ENCODE results near the gene SLC1A4.
"Not testable (repeated sequence)": the region's sequence is repeated elsewhere in the genome, so short reads cannot be mapped to it uniquely, and the experiment has no call there.

The SLC1A4 gene

DNA sequence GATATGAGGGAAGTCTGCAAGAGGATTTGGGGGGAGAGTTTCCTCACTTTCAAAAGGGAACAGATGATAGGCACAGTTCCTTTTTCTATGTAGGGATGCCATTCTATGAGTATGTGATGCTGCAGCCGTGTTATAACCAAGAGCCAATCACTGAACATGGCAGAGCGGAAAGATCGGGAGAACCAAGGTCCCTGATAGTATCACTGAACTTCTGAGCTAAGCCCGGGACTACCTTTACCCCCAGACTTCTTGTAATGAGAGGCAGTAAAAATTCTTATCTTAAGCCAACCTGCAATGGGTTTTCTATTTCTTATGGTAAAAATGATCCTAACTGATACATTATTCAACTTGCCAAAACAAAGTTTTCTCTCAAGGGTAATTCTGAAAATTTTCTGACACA is 21.6 kb upstream of the SLC1A4 start:
- H3K4me2 ChIP-seq (ENCODE audit: low read length), result no peak overlapping the region
- peaks cover 1% of the 10 kb centered on the region for H3K4me1 ChIP-seq (ENCODE audit: control insufficient read depth, insufficient read depth, low read length)
- H3K9me3 ChIP-seq (replicated peaks; ENCODE audit: low read length), result no peaks in the 10 kb centered on the region
- H3K4me3 ChIP-seq (ENCODE audit: low read length), result no peak overlapping the region
- no peak overlapping the region for H3K9ac ChIP-seq (ENCODE audit: low read depth, low read length)
- H3K27me3 ChIP-seq (ENCODE audit: control insufficient read depth, insufficient read depth, low read length), result peaks cover 9% of the 10 kb centered on the region
- no peaks in the 10 kb centered on the region for H3K36me3 ChIP-seq (ENCODE audit: insufficient read depth, low read length)

DNA sequence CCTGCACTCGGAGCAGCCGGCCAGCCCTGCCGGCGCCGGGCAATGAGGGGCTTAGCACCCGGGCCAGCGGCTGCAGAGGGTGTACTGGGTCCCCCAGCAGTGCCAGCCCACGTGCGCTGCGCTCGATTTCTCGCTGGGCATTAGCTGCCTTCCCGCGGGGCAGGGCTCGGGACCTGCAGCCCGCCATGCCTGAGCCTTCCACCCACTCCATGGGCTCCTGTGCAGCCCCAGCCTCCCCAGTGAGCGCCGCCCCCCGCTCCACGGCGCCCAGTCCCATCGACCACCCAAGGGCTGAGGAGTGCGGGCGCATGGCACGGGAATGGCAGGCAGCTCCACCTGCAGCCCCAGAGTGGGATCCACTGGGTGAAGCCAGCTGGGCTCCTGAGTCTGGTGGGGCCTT is 20.1 kb upstream of the SLC1A4 start:
- not testable (repeated sequence) for H3K36me3 ChIP-seq (ENCODE audit: insufficient read depth, low read length); H3K9ac ChIP-seq (ENCODE audit: low read depth, low read length); H3K27me3 ChIP-seq (ENCODE audit: control insufficient read depth, insufficient read depth, low read length); H3K9me3 ChIP-seq (replicated peaks; ENCODE audit: low read length); H3K4me3 ChIP-seq (ENCODE audit: low read length); H3K4me2 ChIP-seq (ENCODE audit: low read length); H3K4me1 ChIP-seq (ENCODE audit: control insufficient read depth, insufficient read depth, low read length)

DNA sequence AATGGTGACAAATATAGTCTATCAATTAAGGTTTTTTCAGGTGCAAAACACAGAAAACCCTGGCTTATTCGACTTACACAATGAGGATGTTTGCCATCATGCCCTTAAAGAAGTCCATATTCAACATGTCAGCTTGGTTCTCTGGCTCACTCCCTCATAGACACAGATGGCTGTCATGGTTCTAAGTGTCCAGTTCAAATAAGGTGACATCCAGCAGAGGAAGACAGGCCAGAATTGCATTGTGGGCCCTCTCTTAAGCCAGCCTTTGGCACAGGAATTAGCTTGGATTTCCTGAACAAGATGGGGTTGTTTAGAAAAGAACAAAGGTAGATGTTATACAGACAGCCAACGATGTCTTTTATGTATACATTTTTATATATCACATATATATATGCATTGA is 18.7 kb upstream of the SLC1A4 start:
- Histone ChIP-seq H3K4me2 (ENCODE audit: low read length) (no peak overlapping the region), H3K36me3 (ENCODE audit: insufficient read depth, low read length) (no peaks in the 10 kb centered on the region), H3K9me3 (replicated peaks; ENCODE audit: low read length) (no peaks in the 10 kb centered on the region), H3K9ac (ENCODE audit: low read depth, low read length) (no peak overlapping the region), H3K27me3 (ENCODE audit: control insufficient read depth, insufficient read depth, low read length) (peaks cover 9% of the 10 kb centered on the region), H3K4me3 (ENCODE audit: low read length) (no peak overlapping the region), H3K4me1 (ENCODE audit: control insufficient read depth, insufficient read depth, low read length) (peaks cover 22% of the 10 kb centered on the region)

DNA sequence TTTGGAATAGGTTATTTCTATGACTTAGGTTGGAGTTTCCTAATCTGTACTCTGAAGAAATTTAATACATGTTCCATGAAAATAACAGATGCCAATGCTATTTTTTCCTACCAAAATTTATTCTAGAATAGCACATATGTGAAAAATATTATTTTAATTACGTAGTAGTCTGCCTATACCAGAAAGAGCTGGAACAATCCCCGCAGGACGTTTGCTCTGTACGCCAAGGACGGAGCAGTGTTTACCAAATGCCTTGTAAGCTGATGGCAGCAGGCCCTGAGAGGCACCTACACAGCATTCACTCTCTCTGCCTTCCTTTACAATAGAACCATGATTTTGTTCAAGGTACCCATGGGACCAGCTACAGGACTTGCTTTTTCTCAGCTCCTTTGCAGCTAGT is 16.8 kb upstream of the SLC1A4 start:
- no peaks in the 10 kb centered on the region for H3K36me3 ChIP-seq (ENCODE audit: insufficient read depth, low read length)
- H3K9ac ChIP-seq (ENCODE audit: low read depth, low read length), result no peak overlapping the region
- H3K4me3 ChIP-seq (ENCODE audit: low read length), result no peak overlapping the region
- peaks cover 32% of the 10 kb centered on the region for H3K4me1 ChIP-seq (ENCODE audit: control insufficient read depth, insufficient read depth, low read length)
- peaks cover 5% of the 10 kb centered on the region for H3K27me3 ChIP-seq (ENCODE audit: control insufficient read depth, insufficient read depth, low read length)
- no peak overlapping the region for H3K4me2 ChIP-seq (ENCODE audit: low read length)
- H3K9me3 ChIP-seq (replicated peaks; ENCODE audit: low read length), result no peaks in the 10 kb centered on the region

DNA sequence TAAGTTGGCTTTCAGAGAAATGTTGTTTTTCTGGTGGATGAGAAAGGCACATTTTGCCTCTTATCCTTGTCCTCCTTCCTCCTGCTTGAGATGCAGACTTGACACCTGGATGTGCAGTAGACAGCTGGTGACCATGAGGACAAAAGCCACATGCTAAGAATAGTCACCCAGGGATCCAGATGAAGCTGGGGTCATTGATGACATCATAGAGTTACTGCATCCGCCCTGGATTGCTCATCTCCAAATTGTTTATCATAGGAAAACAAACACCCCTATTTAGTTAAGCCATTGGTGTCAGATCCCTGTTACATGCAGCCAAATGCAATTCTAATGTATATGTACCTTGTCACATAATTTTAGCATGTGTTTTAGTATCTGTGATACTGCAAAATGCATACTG is 16.3 kb upstream of the SLC1A4 start:
- H3K4me3 ChIP-seq (ENCODE audit: low read length), result no peak overlapping the region
- no peaks in the 10 kb centered on the region for H3K9me3 ChIP-seq (replicated peaks; ENCODE audit: low read length)
- H3K36me3 ChIP-seq (ENCODE audit: insufficient read depth, low read length), result no peaks in the 10 kb centered on the region
- H3K4me2 ChIP-seq (ENCODE audit: low read length), result no peak overlapping the region
- H3K9ac ChIP-seq (ENCODE audit: low read depth, low read length), result no peak overlapping the region
- H3K27me3 ChIP-seq (ENCODE audit: control insufficient read depth, insufficient read depth, low read length), result peaks cover 3% of the 10 kb centered on the region
- peaks cover 32% of the 10 kb centered on the region for H3K4me1 ChIP-seq (ENCODE audit: control insufficient read depth, insufficient read depth, low read length)

DNA sequence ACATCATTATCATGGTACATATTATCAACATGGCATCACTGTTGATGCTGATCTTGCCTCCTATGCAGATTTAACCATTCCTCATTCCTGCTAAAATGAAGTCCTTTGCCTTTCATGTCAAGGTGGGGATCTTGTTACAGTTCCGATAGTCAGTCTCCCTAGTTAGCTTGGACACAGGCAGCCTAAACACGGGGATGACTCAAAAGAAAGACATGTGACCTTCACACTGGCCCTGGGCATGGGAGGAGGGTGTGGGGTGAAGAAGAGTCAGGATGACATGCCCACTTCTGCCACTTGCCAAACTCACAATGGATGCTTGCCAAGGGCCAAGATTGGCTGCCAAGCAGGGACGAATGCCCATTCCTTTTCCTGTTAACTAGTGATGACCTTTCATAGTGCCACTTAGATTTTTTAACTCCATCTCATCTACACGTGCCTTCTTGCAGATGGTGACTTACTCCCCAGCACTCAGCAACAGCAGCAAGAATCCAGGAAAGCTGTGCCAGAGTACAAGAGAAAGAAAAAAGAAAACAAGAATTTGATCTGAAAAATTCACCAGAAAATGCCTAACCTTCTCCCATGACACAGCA is 13.9 kb upstream of the SLC1A4 start:
- Histone ChIP-seq H3K4me2 (ENCODE audit: low read length) (peak overlapping the region; percentile 61), H3K9ac (ENCODE audit: low read depth, low read length) (peak overlapping the region; percentile 15), H3K4me3 (ENCODE audit: low read length) (no peak overlapping the region), H3K27me3 (ENCODE audit: control insufficient read depth, insufficient read depth, low read length) (no peaks in the 10 kb centered on the region), H3K4me1 (ENCODE audit: control insufficient read depth, insufficient read depth, low read length) (peaks cover 39% of the 10 kb centered on the region), H3K9me3 (replicated peaks; ENCODE audit: low read length) (no peaks in the 10 kb centered on the region), H3K36me3 (ENCODE audit: insufficient read depth, low read length) (no peaks in the 10 kb centered on the region)

DNA sequence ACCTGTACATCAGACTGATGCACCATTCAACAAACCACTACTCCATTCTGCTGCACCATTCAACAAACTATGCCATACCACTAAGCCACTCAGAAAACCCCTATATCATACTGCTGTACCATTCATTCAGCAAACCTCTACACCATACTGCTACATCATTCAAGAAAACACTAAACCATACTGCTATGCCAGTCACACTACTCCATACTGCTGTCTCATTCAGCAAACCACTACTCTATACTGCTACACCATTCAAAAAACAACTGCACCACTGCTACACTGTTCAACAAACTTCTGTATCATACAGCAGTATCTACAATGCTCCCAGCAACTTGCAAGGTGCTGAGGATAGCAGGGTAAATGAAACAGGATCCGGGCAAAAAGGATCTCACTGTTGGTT is 12.9 kb upstream of the SLC1A4 start:
- Histone ChIP-seq H3K4me1 (ENCODE audit: control insufficient read depth, insufficient read depth, low read length) (peaks cover 39% of the 10 kb centered on the region), H3K36me3 (ENCODE audit: insufficient read depth, low read length) (no peaks in the 10 kb centered on the region), H3K4me3 (ENCODE audit: low read length) (no peak overlapping the region), H3K9ac (ENCODE audit: low read depth, low read length) (no peak overlapping the region), H3K27me3 (ENCODE audit: control insufficient read depth, insufficient read depth, low read length) (no peaks in the 10 kb centered on the region), H3K4me2 (ENCODE audit: low read length) (no peak overlapping the region), H3K9me3 (replicated peaks; ENCODE audit: low read length) (no peaks in the 10 kb centered on the region)

DNA sequence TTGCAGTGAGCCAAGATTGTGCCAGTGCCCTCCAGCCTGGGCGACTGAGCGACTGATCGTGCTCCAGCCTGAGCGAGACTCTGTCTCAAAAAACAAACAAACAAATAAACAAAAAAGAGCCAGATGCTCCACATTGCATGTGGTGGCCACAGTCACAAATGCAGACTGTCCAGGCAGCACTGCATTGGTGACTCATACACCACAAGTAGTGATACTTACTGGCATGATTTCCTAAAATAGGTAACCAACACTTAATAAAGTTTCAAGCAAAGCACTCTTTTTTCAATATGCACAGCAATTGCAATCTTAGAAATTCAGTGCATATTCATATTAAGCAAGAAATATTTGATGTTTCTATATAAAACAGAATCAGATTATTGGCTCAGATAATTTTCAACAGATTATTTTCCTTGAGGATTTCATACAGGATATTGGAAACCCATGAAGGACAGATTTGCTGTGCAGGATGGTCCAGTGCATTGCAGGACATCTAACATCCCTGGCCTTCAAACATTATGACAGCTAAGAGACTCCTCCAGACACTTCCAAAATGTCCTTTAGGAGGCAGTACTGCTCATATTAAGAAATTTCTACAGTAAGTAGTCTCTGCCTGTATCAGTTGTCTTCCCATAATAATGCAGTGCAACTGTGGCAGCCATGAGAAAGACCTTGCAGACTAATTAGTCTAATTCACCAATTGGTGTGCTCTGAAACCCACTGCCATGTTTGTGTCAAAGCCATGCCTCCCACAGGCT is 10.5 kb upstream of the SLC1A4 start:
- Histone ChIP-seq H3K4me2 (ENCODE audit: low read length) (no peak overlapping the region), H3K9ac (ENCODE audit: low read depth, low read length) (no peak overlapping the region), H3K4me1 (ENCODE audit: control insufficient read depth, insufficient read depth, low read length) (peaks cover 29% of the 10 kb centered on the region), H3K27me3 (ENCODE audit: control insufficient read depth, insufficient read depth, low read length) (no peaks in the 10 kb centered on the region), H3K36me3 (ENCODE audit: insufficient read depth, low read length) (no peaks in the 10 kb centered on the region), H3K9me3 (replicated peaks; ENCODE audit: low read length) (no peaks in the 10 kb centered on the region), H3K4me3 (ENCODE audit: low read length) (no peak overlapping the region)

DNA sequence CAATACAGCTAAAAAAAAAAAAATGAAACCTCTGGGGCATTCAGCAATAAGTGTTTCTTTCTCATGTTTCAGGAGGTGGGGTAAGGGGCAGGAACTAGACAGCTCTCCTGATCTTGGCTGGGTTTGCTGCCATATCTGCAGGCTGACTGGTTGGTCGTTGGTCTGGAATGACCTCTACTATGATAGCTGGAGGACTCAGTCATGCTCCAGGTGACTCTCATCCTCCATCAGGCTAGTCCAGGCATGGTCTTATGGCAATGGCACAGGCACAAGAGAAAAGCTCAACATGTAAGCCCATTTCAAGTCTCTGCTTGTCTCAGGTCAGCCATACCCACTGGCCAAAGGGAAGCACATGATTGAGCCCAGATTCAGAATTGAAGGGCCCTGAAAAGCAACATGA is 9.5 kb upstream of the SLC1A4 start:
- Histone ChIP-seq H3K9ac (ENCODE audit: low read depth, low read length) (no peak overlapping the region), H3K27me3 (ENCODE audit: control insufficient read depth, insufficient read depth, low read length) (no peaks in the 10 kb centered on the region), H3K4me1 (ENCODE audit: control insufficient read depth, insufficient read depth, low read length) (peaks cover 25% of the 10 kb centered on the region), H3K4me3 (ENCODE audit: low read length) (no peak overlapping the region), H3K4me2 (ENCODE audit: low read length) (no peak overlapping the region), H3K36me3 (ENCODE audit: insufficient read depth, low read length) (no peaks in the 10 kb centered on the region), H3K9me3 (replicated peaks; ENCODE audit: low read length) (no peaks in the 10 kb centered on the region)

DNA sequence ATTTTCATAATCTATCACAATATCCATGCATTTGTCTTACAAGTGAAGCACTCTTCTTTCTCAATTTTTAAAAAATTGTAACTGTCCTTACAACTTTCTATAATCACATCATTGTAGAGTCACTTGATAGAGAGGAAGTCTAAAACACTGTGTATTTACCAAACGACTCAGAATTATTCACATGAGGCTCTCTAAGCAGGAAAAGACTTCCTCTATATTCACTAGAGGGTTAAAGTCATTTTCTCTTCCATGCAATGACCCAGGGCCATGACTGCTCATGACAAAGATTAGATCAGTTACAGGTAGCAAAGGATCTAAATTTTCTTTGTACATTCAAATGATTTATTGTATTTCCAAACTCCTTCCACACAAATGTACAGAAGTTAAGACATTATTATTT is 9.0 kb upstream of the SLC1A4 start:
- peaks cover 20% of the 10 kb centered on the region for H3K4me1 ChIP-seq (ENCODE audit: control insufficient read depth, insufficient read depth, low read length)
- no peak overlapping the region for H3K9ac ChIP-seq (ENCODE audit: low read depth, low read length)
- H3K9me3 ChIP-seq (replicated peaks; ENCODE audit: low read length), result no peaks in the 10 kb centered on the region
- H3K27me3 ChIP-seq (ENCODE audit: control insufficient read depth, insufficient read depth, low read length), result no peaks in the 10 kb centered on the region
- no peaks in the 10 kb centered on the region for H3K36me3 ChIP-seq (ENCODE audit: insufficient read depth, low read length)
- no peak overlapping the region for H3K4me2 ChIP-seq (ENCODE audit: low read length)
- H3K4me3 ChIP-seq (ENCODE audit: low read length), result no peak overlapping the region

DNA sequence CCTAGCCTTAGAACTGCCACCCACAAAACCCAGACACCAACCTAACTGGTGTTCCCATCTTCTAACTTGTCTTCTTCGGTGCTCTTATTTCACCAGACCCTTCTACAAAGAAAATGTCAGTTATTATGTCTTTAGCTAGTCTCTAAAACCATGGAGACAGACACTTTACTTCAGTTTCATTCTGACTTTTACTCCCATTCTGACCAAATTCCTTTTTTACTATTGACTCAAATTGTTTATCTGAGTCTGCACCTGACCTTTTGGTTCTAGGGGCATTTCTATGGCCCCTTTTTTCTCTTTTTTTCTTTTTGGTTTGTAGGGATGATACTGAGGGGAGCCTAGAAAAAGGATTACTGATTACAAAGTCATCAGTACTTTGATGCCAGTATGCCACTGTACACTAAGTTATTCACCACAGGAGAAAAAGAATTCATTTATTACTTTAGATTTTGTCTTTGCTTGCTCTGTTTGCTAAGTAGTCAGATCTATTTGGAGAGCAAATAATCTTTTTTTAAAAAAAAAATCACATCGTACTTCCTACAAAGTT is 6.8 kb upstream of the SLC1A4 start:
- Histone ChIP-seq H3K4me1 (ENCODE audit: control insufficient read depth, insufficient read depth, low read length) (peaks cover 10% of the 10 kb centered on the region), H3K9ac (ENCODE audit: low read depth, low read length) (no peak overlapping the region), H3K36me3 (ENCODE audit: insufficient read depth, low read length) (no peaks in the 10 kb centered on the region), H3K4me2 (ENCODE audit: low read length) (no peak overlapping the region), H3K4me3 (ENCODE audit: low read length) (no peak overlapping the region), H3K27me3 (ENCODE audit: control insufficient read depth, insufficient read depth, low read length) (no peaks in the 10 kb centered on the region), H3K9me3 (replicated peaks; ENCODE audit: low read length) (no peaks in the 10 kb centered on the region)

DNA sequence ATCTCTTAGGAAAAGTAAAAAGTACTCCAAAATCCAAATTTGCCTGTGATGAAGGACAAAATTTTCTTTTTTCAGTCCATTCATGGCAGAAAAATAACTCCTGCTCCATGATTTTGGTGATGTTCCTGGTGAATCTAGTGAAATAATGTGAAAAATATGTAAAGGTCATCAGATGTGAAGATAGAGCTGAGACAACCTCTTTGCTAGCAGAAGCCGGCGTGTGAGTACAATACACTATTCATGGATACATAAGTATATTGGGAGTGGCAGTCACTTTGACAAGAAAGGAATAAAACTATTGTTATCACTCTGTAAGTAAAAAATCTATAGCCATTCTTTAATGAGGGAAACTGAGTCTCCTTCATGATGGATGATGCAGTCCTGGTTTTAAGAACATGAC is 6.3 kb upstream of the SLC1A4 start:
- Histone ChIP-seq H3K27me3 (ENCODE audit: control insufficient read depth, insufficient read depth, low read length) (no peaks in the 10 kb centered on the region), H3K4me1 (ENCODE audit: control insufficient read depth, insufficient read depth, low read length) (peaks cover 13% of the 10 kb centered on the region), H3K36me3 (ENCODE audit: insufficient read depth, low read length) (no peaks in the 10 kb centered on the region), H3K9ac (ENCODE audit: low read depth, low read length) (no peak overlapping the region), H3K9me3 (replicated peaks; ENCODE audit: low read length) (no peaks in the 10 kb centered on the region), H3K4me2 (ENCODE audit: low read length) (no peak overlapping the region), H3K4me3 (ENCODE audit: low read length) (no peak overlapping the region)

Data from skeletal muscle satellite cell (primary cell).